ENCODE measurements around the gene TNFAIP2.

TNFAIP2 gene

GRCh38 chr14:103123634-103124500 lies 606 bp downstream of the TNFAIP2 start:
- DNase-seq, result peak; percentile 74

GRCh38 chr14:103124501-103125001 lies 1.3 kb downstream of the TNFAIP2 start:
- DNase-seq, result peak; percentile 2

- peak; percentile 3 for DNase-seq
Observed at GRCh38 chr14:103125098-103126070, 2.1 kb downstream of the TNFAIP2 start.

GRCh38 chr14:103126088-103126872 lies 3.0 kb downstream of the TNFAIP2 start:
- peak; percentile 21 for DNase-seq

GRCh38 chr14:103126873-103127304 lies 3.6 kb downstream of the TNFAIP2 start:
- no peak for DNase-seq

- no peak for DNase-seq
Observed at GRCh38 chr14:103127356-103127755, 4.1 kb downstream of the TNFAIP2 start.

GRCh38 chr14:103127861-103128598 lies 4.8 kb downstream of the TNFAIP2 start:
- DNase-seq, result no peak

- DNase-seq, result peak; percentile 11
Observed at GRCh38 chr14:103128631-103129300, 5.5 kb downstream of the TNFAIP2 start.

- peak; percentile 3 for DNase-seq
Observed at GRCh38 chr14:103129301-103130016, 6.2 kb downstream of the TNFAIP2 start.

GRCh38 chr14:103130017-103130764 lies 6.9 kb downstream of the TNFAIP2 start:
- DNase-seq, result no peak

- peak; percentile 5 for DNase-seq
Observed at GRCh38 chr14:103130965-103131364, 7.7 kb downstream of the TNFAIP2 start.

- peak; percentile 12 for DNase-seq
Observed at GRCh38 chr14:103131580-103131979, 8.3 kb downstream of the TNFAIP2 start.

GRCh38 chr14:103132381-103133209 lies 9.3 kb downstream of the TNFAIP2 start:
- peak; percentile 44 for DNase-seq

- DNase-seq, result peak; percentile 9
Observed at GRCh38 chr14:103133210-103134140, 10.2 kb downstream of the TNFAIP2 start.

GRCh38 chr14:103134405-103134804 lies 11.1 kb downstream of the TNFAIP2 start:
- DNase-seq, result no peak

- no peak for DNase-seq
Observed at GRCh38 chr14:103134919-103135318, 11.7 kb downstream of the TNFAIP2 start.

Data from suppressor macrophage treated with lipopolysaccharide for 4 hours (primary cell).